Measurements from ENCODE around the gene CPEB3. TPM values are rescaled to one million over a fixed set of nuclear protein-coding genes. Genes with fewer than 3 reads are reported as not detected.

The CPEB3 gene
- total RNA-seq, 1 donor from 2014 or later, result 8.0 TPM

DNA sequence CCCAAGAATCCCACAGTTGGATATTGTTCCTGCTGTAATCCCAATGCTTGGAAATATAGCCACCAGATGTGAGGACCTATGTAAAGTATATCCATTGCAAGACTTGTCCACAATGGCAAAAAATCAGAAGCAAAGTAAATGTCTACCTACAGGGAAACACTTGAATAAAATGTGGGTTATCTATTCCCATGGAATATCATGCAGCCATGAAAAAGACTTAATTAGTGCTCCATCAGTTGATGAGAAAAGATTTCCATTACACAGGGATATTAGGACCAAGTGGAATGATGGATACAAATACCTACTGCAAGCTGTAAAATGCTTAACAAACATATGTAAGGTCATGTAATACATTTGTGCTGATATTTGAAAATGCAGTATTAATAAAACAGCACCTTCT lies 236.1 kb downstream of the CPEB3 start:
- Mint-ChIP-seq H3K27me3 (ENCODE audit: unreplicated experiment) (peaks cover 2% of the 10 kb centered on the region), H3K9me3 (ENCODE audit: unreplicated experiment) (no peaks in the 10 kb centered on the region), H3K4me3 (ENCODE audit: unreplicated experiment) (no peak overlapping the region), H3K27ac (ENCODE audit: unreplicated experiment) (no peak overlapping the region), H3K36me3 (ENCODE audit: unreplicated experiment) (no peaks in the 10 kb centered on the region), H3K4me1 (ENCODE audit: low read depth, unreplicated experiment) (no peaks in the 10 kb centered on the region)
- TF ChIP-seq, protein P1, sequence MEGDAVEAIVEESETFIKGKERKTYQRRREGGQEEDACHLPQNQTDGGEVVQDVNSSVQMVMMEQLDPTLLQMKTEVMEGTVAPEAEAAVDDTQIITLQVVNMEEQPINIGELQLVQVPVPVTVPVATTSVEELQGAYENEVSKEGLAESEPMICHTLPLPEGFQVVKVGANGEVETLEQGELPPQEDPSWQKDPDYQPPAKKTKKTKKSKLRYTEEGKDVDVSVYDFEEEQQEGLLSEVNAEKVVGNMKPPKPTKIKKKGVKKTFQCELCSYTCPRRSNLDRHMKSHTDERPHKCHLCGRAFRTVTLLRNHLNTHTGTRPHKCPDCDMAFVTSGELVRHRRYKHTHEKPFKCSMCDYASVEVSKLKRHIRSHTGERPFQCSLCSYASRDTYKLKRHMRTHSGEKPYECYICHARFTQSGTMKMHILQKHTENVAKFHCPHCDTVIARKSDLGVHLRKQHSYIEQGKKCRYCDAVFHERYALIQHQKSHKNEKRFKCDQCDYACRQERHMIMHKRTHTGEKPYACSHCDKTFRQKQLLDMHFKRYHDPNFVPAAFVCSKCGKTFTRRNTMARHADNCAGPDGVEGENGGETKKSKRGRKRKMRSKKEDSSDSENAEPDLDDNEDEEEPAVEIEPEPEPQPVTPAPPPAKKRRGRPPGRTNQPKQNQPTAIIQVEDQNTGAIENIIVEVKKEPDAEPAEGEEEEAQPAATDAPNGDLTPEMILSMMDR (IDR thresholded peaks at IDR 0.05; ENCODE audit: partially characterized antibody, unreplicated experiment), result no peak
- no peak for DNase-seq

DNA sequence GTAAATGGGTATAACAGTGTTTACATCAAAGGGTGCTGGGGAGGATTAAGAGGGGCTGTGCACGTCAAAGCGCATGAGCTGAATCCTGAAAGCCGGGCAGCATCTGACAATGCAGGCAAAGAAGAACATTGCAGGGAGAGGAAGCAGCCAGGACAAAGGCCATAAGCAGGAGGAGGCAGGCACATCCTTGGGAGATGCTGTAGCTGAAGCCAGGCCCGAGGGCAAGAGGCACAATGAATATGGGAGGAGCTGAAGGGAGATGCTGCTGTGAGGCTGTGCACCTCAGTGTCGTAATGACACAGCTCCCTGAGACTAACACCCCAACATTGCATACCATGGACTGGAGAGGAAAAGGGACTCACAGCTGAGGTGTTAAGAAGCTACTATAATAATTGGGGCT lies 238.1 kb downstream of the CPEB3 start:
- peaks cover 6% of the 10 kb centered on the region for H3K4me1 Mint-ChIP-seq (ENCODE audit: low read depth, unreplicated experiment)
- peaks cover 2% of the 10 kb centered on the region for H3K27me3 Mint-ChIP-seq (ENCODE audit: unreplicated experiment)
- H3K27ac Mint-ChIP-seq (ENCODE audit: unreplicated experiment), result no peak overlapping the region
- no peak for DNase-seq
- peaks cover 2% of the 10 kb centered on the region for H3K9me3 Mint-ChIP-seq (ENCODE audit: unreplicated experiment)
- H3K36me3 Mint-ChIP-seq (ENCODE audit: unreplicated experiment), result no peaks in the 10 kb centered on the region
- TF ChIP-seq, protein P1 (IDR thresholded peaks at IDR 0.05; ENCODE audit: partially characterized antibody, unreplicated experiment), result no peak
- H3K4me3 Mint-ChIP-seq (ENCODE audit: unreplicated experiment), result no peak overlapping the region

DNA sequence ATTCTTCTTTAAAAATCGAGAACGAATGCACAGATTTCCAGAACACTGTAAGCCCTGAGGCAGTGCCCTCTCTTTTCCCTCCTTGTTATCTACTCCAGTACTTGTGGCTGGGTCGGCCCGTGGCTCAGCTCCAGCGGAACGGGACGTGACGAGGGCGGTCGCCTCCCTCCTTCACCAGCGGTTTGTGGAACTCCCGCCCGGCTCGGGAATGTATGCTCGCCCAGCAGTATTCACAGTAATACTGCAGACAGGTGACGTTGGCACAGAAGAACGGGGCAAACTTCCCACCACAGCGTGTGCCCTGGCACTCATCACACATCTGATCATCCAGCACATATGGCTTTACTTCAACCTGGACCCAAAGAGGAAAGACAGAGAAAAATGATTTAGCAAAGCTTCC lies 238.8 kb downstream of the CPEB3 start:
- no peaks in the 10 kb centered on the region for H3K27me3 Mint-ChIP-seq (ENCODE audit: unreplicated experiment)
- peaks cover 8% of the 10 kb centered on the region for H3K4me1 Mint-ChIP-seq (ENCODE audit: low read depth, unreplicated experiment)
- TF ChIP-seq, protein P1 (IDR thresholded peaks at IDR 0.05; ENCODE audit: partially characterized antibody, unreplicated experiment), result no peak
- DNase-seq, result no peak
- no peak overlapping the region for H3K27ac Mint-ChIP-seq (ENCODE audit: unreplicated experiment)
- no peaks in the 10 kb centered on the region for H3K36me3 Mint-ChIP-seq (ENCODE audit: unreplicated experiment)
- no peak overlapping the region for H3K4me3 Mint-ChIP-seq (ENCODE audit: unreplicated experiment)
- H3K9me3 Mint-ChIP-seq (ENCODE audit: unreplicated experiment), result peaks cover 2% of the 10 kb centered on the region

DNA sequence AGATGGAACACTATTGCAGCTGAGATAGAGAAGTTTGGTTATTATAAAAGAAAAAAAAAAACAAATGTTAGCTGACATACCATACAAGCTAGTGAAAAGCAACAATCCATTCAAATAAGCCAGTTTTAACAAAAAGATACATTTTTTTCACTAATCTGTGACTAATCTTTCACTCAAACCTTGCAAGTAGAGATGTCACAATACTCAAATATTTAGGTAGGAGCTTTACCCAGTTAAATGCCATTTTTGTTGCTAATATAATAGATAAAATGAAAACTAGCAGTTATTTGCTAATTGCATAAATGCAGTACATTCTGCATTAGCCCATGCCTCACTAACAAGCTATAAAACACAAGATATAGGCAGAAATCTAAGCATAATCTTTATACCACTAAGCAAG lies 243.7 kb downstream of the CPEB3 start:
- TF ChIP-seq, protein P1 (IDR thresholded peaks at IDR 0.05; ENCODE audit: partially characterized antibody, unreplicated experiment), result no peak
- Mint-ChIP-seq H3K4me1 (ENCODE audit: low read depth, unreplicated experiment) (peaks cover 8% of the 10 kb centered on the region), H3K27me3 (ENCODE audit: unreplicated experiment) (no peaks in the 10 kb centered on the region), H3K4me3 (ENCODE audit: unreplicated experiment) (no peak overlapping the region), H3K27ac (ENCODE audit: unreplicated experiment) (no peak overlapping the region), H3K36me3 (ENCODE audit: unreplicated experiment) (no peaks in the 10 kb centered on the region), H3K9me3 (ENCODE audit: unreplicated experiment) (peaks cover 2% of the 10 kb centered on the region)
- DNase-seq, result no peak

DNA sequence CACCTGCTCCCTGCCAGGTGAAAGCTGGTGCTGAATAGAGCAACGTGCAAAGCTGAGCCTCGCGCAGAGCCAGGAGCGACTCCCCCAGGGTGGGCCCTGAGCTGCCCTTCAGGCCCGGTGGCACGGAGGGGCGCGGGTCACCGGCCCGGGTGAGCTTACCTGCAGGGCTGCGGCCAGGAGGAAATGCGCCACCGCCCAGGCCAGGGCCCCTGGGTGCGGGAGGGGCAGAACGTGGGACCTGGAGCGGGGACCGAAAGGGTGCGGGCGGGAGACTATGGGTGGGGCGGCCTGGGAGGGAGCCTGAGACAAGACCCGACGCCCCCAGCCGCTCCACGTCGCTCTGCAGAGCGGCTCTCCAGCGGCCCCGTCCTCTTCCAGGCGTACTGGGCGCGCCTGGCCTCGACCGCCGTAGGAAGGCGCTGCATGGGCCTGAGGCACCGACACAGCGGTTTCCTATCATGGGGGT lies 245.2 kb downstream of the CPEB3 start:
- Mint-ChIP-seq H3K27ac (ENCODE audit: unreplicated experiment) (no peak overlapping the region), H3K27me3 (ENCODE audit: unreplicated experiment) (no peaks in the 10 kb centered on the region), H3K36me3 (ENCODE audit: unreplicated experiment) (no peaks in the 10 kb centered on the region), H3K4me1 (ENCODE audit: low read depth, unreplicated experiment) (peaks cover 8% of the 10 kb centered on the region), H3K4me3 (ENCODE audit: unreplicated experiment) (no peak overlapping the region), H3K9me3 (ENCODE audit: unreplicated experiment) (peaks cover 2% of the 10 kb centered on the region)
- TF ChIP-seq, protein P1 (IDR thresholded peaks at IDR 0.05; ENCODE audit: partially characterized antibody, unreplicated experiment), result no peak
- DNase-seq, result peak; percentile 49

Measured in glutamatergic neuron (in vitro differentiated cells).